ENCODE data around the gene ATP4A.

DNA sequence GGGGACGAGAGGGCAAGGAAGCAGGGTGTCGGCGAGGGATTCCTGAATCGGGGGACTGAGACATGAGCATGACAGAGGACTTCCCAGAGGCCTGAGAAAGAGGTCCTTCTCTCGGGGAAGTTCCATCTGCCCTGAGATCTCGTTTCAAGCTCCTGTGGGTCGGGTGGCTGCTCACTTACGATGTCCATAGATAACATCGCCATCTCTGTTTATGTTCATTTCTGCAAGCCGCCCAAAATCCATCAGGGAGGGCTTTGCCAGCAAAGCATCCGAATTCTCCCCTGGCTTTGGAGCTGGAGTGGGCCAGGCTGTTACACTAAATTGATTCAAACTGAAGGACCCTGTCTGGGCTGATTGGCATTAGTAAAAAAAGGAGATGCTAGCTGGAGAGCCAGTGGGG, 55.9 kb downstream of the ATP4A start:
- no peak for TF ChIP-seq SNAI2 (CRISPR knock-in tag; IDR thresholded peaks at IDR 0.05)
- no peak for TF ChIP-seq ZFP30 (CRISPR knock-in tag; IDR thresholded peaks at IDR 0.05)
- TF ChIP-seq ZFP3 (CRISPR knock-in tag; IDR thresholded peaks at IDR 0.05) = no peak
- TF ChIP-seq ZNF565 (CRISPR knock-in tag; conservative IDR thresholded peaks at IDR 0.05; ENCODE audit: low read depth) = no peak
- no peak for TF ChIP-seq TCF4 (CRISPR knock-in tag; IDR thresholded peaks at IDR 0.05; ENCODE audit: borderline replicate concordance)
- TF ChIP-seq RARB (CRISPR knock-in tag; IDR thresholded peaks at IDR 0.05) = no peak
- no peak for TF ChIP-seq OSR1 (CRISPR knock-in tag; IDR thresholded peaks at IDR 0.05)
- TF ChIP-seq, protein P1, sequence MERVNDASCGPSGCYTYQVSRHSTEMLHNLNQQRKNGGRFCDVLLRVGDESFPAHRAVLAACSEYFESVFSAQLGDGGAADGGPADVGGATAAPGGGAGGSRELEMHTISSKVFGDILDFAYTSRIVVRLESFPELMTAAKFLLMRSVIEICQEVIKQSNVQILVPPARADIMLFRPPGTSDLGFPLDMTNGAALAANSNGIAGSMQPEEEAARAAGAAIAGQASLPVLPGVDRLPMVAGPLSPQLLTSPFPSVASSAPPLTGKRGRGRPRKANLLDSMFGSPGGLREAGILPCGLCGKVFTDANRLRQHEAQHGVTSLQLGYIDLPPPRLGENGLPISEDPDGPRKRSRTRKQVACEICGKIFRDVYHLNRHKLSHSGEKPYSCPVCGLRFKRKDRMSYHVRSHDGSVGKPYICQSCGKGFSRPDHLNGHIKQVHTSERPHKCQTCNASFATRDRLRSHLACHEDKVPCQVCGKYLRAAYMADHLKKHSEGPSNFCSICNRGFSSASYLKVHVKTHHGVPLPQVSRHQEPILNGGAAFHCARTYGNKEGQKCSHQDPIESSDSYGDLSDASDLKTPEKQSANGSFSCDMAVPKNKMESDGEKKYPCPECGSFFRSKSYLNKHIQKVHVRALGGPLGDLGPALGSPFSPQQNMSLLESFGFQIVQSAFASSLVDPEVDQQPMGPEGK (CRISPR knock-in tag; IDR thresholded peaks at IDR 0.05; ENCODE audit: borderline replicate concordance) = no peak

All from SK-N-SH treated with all-trans-retinoic acid at 6 μM for 48 hours (cell line).